Hepatocyte (in vitro differentiated cells): ENCODE data around the gene TEX29.

Experiments used
- CTCF ChIP-seq: fragments of 200-600 bp; sonication (generic); IDR thresholded peaks from 2 replicates; pipeline ENCODE4 v1.5.1; 2016; ENCODE audit warnings: antibody characterized with exemption, mild to moderate bottlenecking; ENCODE audit not compliant: poor library complexity
- EZH2phosphoT487 ChIP-seq: fragments of 200-600 bp; sonication (generic); IDR thresholded peaks from one replicate; pipeline ENCODE4 v1.6.1; 2018; ENCODE audit warnings: antibody characterized with exemption, mild to moderate bottlenecking, low read depth, moderate library complexity; ENCODE audit not compliant: unreplicated experiment, severe bottlenecking

- no peak for TF ChIP-seq CTCF
- no peak for TF ChIP-seq EZH2phosphoT487
These were observed 5.0 kb upstream of the TEX29 start for GRCh38 chr13:111315347-111315995.
